GM21528 (cell line): ENCODE data around the gene PHF21A.

Experiments
- ATAC-seq: cut with Tn5 transposase; IDR thresholded peaks from one replicate; pipeline ENCODE4 v1.9.1; 2021; ENCODE audit warnings: mild to moderate bottlenecking, moderate library complexity; ENCODE audit not compliant: unreplicated experiment, low FRiP score

The PHF21A gene

DNA sequence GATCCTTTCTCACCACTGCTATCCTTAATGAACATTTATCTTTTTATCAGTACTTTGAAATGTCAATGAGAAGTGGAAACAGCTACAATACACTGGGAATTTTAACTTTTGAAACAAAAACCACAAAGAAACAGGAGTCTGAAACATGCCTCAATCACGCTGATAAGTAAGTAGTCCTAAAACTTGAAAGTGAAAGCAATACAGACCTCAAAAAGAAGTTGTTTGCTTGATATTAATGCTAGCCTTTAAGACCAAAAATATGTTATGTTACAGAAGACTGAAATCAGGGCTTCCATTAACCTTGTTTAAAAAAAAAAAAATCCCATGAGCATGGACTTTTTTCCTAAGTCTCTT lies 21.3 kb downstream of the PHF21A start:
- no peak for ATAC-seq

DNA sequence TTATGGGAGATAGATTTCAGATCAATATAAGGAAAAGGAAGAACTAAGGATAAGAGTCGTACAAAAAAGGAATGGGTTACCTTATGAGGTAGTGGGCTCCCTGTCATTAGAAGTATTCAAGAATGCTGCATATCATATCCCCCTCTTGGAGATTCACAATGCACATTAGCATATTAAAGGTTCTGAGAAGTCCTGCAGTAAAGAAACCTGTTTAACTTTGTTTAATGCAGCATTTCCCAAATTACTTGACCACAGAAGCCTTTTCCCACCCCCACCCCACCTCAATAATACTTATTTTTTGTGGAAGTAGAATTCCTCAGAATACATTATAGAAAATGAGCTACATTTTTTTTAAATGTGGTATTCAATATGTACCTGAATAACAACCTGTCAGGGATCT lies 30.9 kb downstream of the PHF21A start:
- ATAC-seq = no peak

DNA sequence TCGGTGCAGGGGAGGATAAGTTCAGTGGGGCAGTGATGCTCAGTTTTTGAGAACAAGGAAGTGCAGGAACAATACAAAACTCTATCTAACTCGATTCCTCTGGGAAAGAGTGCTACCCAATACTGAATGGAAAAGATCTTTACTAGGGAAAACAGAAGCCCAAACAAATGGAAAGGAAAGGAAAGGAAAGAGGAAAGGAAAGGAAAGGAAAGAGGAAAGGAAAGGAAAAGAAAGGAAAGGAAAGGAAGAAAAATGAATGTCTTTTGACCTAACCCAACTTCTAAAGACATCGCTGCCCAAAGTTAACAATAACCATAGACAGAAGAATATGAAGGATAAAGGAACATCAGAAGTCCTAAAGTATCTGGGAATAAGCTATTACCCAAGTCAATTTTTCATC lies 41.6 kb downstream of the PHF21A start:
- no peak for ATAC-seq

DNA sequence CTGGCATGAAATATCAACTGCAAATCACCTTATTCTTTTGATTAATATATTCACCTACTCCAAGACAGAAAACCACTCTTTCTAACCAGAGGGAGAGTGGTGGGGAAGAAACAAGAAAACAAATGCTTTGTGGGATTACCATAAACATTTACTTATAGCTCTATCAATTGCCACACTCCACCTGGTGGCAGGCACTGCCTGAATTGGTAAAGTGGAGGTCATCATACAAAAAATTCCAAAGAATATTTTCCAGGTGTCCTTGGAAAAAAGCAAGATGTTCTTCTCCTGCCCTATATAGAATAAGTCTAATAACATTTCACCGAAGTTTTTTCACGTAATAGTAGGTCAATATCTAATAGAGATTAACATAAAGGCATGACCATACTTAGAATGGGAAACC lies 45.3 kb downstream of the PHF21A start:
- ATAC-seq = no peak

DNA sequence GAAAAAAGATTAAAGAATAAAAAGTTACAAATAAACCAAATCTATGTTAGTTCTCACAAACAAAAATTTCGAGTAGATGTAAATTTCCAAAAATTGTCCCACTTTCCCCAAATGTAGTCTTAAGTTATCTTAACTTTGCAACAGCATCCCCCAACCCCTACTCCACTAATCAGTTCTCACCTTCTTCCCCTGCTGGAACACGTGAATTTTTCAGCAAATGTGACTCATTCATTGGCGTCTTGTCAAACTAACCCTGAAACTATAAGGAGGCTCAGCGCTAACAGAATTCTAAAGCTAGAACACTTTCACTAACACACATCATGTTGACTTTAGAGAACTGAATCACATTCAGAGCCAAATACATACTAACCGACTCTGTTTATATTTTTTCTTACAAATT lies 46.1 kb downstream of the PHF21A start:
- no peak for ATAC-seq

DNA sequence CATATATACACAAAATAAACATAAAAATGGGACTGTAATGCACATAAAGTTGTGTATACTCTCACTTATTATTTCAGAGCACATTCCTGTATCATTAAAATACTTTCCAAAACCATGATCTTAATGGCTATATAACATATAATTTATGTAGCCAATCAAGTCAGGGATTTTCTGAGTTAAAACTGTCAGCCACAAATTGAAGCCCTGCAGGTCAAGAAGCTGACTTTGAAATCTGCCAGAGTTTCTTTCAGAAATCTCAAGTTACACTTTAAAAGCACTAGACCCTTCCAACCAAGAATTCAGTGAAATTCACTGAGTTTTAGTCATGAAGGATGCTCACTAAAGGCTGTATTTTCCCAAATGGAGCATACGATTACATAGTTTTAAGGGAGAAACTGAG lies 47.6 kb downstream of the PHF21A start:
- no peak for ATAC-seq

DNA sequence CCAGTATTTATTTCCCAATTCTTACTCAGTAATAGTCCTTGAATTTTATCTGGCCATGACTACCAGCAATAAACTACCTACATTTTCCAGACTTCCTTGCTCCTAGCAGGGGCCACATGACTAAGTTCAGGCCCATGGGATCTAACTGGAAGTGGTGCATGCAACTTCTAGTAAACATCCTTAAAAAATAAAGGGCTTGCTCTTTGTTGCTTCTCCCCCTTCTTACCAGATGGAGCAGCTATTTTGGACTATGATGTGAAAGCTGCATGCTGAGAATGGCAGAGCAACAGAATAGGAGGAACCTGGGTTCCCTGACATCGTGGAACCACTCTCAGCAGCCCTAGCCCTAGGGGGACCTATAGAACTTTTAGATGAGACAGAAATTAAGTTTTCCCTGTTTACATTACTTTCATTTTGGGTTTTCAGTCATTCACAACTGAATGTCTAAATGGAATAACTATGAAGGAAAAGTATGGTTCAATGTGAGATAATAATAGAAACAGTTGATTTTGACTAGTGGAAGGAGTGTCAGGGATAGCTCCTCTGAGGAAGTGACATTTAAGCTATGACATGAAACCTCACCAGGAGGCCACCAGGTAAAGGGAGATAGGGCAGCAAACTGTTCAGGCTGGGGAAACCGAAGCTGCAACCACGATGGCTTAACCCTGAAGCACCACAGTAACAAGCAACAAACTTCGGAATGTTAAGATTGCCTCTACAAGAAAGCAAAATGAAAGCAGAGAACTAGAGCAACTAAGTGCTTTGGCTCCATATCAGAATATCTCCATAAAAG lies 48.9 kb downstream of the PHF21A start:
- no peak for ATAC-seq

DNA sequence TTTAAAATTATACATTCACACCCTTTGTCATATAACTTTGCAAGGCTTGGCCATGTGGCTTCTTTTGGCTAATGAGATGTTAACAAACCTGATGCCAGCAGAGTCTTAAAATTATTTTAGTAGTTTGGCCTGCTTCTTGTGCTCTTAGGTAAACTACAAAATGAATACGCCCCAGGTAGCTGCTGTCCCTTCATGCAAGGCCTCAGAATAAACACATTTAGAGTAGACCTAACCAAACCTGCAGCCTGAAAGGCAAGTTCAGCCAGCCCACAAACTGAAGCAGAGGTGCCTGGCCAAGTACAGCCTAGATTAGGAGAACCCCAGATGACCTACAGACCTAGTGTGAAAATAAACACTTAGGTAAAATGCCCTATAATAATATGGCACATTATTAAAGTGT lies 50.2 kb downstream of the PHF21A start:
- ATAC-seq = no peak

DNA sequence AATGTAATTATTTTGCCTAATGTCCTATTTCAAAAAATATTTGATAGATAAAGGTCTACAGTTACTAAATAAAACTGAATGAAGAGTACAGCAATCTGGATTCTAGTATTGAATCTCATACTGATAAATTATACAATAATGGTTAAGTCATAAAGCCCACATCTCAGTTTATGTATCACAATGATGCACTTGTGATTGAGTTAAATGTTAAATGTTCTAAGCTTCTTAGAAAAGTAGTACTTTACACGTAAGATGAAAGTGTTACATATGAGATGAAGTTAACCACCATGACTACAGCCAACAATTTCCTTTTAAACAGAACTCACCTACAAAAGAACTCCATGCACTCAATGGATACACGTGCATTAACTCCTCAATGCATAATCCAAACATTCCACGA lies 51.7 kb downstream of the PHF21A start:
- ATAC-seq = no peak

DNA sequence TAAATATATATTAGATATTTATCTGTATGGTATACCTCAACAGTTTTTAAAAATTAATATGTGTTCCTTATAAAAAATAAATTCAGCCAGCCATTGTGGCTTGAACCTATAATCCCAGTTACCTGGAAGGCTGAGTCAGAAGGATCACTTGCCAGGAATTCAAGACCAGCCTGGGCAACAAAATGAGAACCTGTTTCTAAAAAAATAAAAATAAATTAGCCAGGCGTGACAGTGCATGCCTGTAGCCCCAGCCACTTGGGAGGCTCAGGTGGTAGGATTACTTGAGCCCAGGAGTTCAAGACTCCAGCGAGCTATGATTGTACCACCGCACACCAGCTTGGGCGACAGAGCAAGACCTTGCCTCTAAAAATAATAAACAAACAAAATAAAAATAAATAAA lies 54.9 kb downstream of the PHF21A start:
- ATAC-seq = no peak

DNA sequence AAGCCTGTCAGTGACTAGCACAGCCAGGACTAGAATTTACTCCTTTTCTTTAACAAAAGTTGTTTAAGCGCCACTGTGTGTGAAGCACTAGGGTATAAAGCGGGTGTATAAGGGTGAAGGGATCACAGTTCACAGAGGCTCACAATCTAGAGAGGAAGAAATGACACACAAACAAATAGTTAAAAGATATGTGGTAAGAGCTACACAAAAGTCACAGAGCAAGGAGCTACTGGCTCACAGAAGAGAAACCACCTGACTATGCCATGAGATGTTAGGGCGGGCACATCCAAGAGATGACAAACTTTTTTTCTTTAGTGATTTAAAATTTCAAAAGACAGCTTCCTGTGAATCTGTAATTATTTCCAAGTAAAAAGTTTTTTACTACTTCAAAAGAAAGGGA lies 55.6 kb downstream of the PHF21A start:
- ATAC-seq = no peak

DNA sequence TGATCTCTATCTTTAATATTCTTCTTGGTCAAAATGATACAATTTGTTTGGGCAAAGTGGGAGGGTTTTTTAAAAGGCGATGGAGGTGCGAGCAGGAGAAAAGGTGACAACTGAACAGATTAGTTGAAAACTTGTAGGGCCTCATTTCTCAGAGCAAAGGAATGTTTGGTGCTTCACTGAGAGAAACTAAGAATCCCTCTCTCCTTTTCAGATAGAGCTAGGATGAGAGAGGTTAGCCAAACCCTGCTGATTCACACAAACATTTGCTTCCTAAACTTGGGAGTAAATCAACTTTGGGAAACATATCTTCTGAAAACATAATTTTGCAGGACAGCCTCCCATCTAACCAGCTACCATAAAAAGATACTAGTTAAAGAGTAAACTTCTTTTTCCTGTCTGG lies 57.0 kb downstream of the PHF21A start:
- no peak for ATAC-seq

DNA sequence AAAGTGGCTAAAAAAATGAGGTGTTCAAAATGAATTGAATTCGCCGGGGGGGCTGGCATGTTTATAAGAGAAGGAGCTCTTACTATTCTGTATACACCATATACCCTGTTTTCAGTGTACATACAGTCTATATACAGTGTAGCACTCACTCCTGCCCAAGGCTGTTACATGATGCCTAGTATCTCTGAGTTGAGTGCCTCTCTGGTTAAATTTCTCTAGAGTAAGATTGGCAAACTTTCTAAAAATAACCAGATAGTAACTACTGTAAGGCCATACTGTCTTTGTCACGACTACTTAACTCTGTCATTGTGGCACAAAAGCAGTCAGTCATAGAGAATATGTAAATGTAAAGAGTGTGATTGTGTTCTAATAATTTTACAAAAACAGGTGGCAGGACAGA lies 58.1 kb downstream of the PHF21A start:
- ATAC-seq = no peak

DNA sequence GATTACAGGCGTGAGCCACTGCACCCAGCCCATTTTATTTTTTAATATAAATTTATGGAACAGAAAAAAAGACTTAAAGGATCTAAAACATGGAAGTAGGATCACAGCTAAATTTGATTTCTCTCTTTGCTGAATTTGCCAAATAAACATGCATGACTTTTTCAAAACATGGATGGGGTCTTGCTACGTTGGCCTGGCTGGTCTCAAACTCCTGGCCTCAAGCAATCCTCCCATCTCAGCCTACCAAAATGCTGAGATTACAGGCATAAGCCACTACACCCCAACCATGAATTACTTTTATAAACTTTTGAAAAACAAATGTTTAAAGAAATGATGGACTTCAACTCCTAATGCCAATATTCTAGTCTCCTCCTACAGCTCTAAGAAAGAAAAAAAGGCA lies 61.2 kb downstream of the PHF21A start:
- no peak for ATAC-seq

DNA sequence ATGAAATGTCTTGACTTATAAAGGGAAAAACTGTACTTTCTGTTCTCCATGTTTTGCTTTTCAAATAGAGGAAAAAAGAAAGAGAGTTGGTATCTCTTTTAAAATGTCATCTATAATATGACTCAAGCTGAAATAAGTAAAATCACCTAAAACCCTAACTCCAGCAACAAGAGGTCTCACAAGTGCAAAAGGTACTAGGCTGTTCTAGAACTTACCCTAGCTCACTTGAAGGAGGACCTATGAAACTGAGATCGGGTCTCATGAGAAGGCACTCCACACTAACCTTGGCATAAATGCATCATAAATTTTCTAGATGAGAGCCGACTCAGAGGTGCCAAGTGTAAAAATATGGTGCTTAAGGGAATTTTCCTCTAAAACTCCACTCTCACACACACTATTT lies 63.8 kb downstream of the PHF21A start:
- no peak for ATAC-seq

DNA sequence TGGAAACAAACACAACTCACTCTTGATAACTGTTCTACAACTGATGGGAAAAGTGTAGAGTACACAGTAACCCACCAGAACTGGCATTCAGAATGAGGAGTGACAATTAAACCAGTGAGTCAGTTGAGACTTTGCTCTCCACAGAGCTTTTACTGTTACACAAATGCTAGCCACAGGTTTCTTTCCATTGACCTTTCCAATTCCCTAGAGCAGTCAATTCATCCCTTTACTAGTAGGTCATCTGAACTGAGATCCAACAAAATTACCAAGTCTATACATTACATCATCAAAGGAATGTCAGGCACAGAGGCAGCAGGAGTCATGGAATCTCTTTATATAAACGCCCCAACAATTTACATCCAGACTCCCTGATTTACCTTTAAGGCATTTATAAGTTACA lies 65.9 kb downstream of the PHF21A start:
- ATAC-seq = no peak

DNA sequence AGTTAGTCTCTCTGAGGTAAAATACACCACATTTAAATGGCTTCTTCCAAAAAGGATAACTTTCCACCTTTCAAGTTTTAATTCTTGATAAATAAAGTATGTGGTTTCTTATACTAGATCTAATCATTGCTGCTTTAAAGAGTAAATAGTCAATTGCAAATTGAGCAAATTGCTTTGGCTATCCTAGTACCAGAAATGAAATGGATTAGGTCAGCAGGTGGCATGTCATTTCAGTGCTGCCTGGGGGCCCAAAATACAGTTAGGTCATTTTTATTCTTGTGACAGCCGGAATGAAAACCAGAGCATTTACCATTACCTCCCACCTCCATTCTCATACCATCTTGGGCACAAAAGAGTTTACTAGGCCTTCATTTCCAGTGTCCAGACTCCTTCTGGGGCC lies 70.2 kb downstream of the PHF21A start:
- no peak for ATAC-seq

DNA sequence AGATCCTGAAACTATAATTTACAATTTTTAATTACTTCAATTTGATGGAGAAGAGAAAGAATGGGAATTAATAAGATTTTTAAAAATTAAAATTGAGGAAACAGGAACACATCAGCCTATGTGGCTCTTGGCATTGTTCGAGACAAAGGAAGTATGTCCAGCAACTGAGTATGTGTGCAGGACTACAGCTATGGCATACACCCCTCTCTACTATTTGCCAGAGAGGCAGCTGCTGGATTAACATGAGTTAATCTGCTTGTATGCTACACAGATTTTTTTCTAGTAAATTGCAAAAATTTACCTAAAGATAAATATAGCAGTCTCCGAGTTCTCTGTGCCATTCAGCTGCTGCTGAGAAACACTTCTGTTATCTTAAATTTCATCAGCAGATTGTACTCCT lies 70.6 kb downstream of the PHF21A start:
- no peak for ATAC-seq

DNA sequence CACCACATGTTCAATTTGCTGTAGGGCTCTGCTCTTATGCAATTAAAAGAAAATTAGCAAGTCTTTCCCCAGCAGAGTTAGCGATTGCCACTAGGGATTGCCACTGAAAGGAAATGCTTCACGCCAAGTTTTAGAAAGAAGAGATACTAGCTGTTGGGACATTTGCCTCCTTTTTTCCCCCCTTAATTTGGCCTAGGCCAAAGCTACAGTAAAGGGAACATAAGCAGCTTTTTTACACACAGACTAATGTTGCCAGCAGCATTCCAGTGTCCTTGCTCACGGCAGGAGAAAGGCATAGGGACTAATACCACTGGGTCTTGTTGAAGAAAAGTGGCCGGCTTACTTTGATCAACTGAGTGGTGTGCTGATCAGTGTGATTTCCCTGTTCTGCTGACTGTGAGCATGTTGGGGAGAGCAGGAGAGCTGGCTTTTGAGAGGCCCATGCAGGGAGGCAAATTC lies 71.2 kb downstream of the PHF21A start:
- no peak for ATAC-seq

DNA sequence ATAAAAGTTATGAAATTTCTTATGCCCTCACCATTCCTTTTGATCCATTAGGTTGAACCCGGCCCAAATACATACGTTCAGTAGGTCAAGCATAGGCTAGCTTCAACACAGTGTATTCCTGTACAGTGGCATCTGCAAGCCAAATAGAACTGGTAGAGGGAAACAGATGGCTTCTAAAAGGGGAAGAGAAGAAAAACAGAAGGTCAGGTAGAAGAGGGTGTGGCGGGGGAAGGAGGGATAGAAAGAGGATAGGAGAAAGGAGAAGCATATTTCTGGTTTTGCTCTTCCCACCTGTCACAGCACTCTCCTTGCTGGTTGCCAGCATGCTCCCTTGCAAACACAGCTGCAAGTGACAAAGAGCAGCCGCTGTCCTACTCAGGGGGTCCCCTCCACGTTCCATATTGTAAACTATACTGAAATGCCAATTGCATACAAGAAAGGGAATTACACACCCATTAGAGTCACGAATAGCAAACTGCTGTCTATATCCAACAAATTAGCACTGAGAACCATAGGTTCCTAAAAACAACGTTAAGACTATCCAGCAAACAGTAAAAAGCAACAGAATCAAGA lies 71.8 kb downstream of the PHF21A start:
- ATAC-seq = no peak

DNA sequence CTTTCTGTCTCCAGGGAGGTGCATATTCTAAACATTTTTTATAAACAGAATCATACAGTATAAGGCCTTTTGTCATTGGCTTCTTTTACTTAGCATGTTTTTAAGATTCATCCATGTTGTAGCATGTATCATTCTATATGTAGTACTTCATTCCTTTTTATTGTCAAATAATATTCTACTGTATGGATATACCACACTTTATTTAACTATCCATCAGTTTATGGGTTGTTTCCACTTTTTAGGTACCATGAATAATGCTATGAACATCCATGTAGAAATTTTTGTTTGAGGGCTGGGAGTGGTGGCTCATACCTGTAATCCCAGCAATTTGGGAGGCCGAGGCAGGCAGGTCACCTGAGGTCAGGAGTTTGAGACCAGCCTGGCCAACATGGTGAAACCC lies 73.1 kb downstream of the PHF21A start:
- no peak for ATAC-seq

DNA sequence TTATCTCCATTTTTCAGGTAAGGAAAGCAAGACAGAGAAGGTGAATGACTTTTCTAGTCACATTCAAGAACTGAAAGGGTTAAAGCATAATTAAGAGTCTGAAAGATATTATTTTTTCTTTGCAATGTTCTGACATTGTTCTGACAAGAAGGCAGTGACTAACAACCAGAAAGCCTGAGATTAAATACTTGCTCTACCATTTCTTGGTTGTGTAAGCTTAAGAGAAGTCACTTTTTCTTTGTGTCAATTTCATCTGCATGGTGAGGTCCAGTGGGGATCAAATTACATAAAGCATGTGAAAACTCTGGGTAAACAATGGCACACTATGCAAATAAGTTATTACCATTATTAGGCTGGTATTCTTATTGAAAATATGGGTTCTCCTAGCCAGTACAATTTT lies 73.7 kb downstream of the PHF21A start:
- no peak for ATAC-seq

DNA sequence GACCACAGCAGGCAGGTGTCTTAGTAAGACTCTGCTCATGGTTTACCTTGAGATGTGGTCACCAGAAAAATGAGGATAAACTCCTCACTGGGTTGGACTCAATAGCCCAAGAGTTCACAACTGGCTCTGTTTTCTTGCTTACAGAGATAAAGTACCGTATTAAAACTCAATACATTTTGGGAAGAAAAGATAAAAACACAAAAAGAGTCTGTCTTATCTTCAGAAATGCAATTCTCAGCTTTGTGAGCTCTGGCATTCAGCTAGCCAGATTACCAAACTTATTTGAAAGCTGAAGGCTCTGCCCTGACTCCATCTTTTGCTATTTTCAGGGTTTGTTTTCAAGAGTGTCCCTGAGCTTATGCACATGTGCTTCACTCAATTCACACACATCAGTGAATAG lies 75.4 kb downstream of the PHF21A start:
- no peak for ATAC-seq
